Measurements from ENCODE around the gene LDLR. TPM values are rescaled to one million over a fixed set of nuclear protein-coding genes. Genes with fewer than 3 reads are reported as not detected.
"Not testable (repeated sequence)": the region's sequence is repeated elsewhere in the genome, so short reads cannot be mapped to it uniquely, and the experiment has no call there.

Gene LDLR
- total RNA-seq, 4 donors from 2014 or later, result 26.4 to 275 (median 109) TPM

GRCh38 chr19:11159598-11160439 is 70.6 kb downstream of the LDLR start:
- no peaks in the 10 kb centered on the region for H3K9me3 ChIP-seq
- intact Hi-C loops (cut with DNase I; ENCODE audit: low total_unique reads), result no loop called here
- H3K4me3 ChIP-seq, result no peak overlapping the region
- no peaks in the 10 kb centered on the region for H3K36me3 ChIP-seq
- no peaks in the 10 kb centered on the region for H3K27me3 ChIP-seq
- in situ Hi-C loops (cut with MboI; ENCODE audit: low pct_ligation_motif_present in 1 of 4, low pct_unique_long_range_greater_than_20kb in 1 of 4, low sequenced_read_pairs in 3 of 4), result no loop called here
- peaks cover 22 to 49% (median 26%) of the 10 kb centered on the region in 4 donors for H3K4me1 ChIP-seq
- 39 to 50% methylated on average over 11 to 16 of the region's 16 CpGs for WGBS, 2 donors (ENCODE audit: low coverage in 1 of 2)
- H3K27ac ChIP-seq, result peak overlapping the region; percentile 70 to 89 (median 79)
- no peak for DNase-seq
- peak; percentile 29 to 51 (median 42) for TF ChIP-seq POLR2AphosphoS5 (IDR thresholded peaks at IDR 0.05)
- TF ChIP-seq CTCF (IDR thresholded peaks at IDR 0.05), result no peak

GRCh38 chr19:11160440-11160768 is 71.1 kb downstream of the LDLR start:
- H3K4me3 ChIP-seq; intact Hi-C loops (cut with DNase I; ENCODE audit: low total_unique reads); H3K36me3 ChIP-seq; H3K9me3 ChIP-seq; H3K27me3 ChIP-seq; DNase-seq; in situ Hi-C loops (cut with MboI; ENCODE audit: low pct_ligation_motif_present in 1 of 4, low pct_unique_long_range_greater_than_20kb in 1 of 4, low sequenced_read_pairs in 3 of 4): not testable (repeated sequence)
- Histone ChIP-seq H3K27ac (peak overlapping the region; percentile 70 to 89 (median 79)), H3K4me1 (peaks cover 19 to 48% (median 24%) of the 10 kb centered on the region in 4 donors)
- WGBS, 2 donors (ENCODE audit: low coverage in 1 of 2), result 95% methylated on average over 2 of the region's 2 CpGs; no CpG with 5 or more reads in 1 of the 2 donors

- H3K9me3 ChIP-seq, result no peaks in the 10 kb centered on the region
- H3K4me3 ChIP-seq, result no peak overlapping the region
- intact Hi-C loops (cut with DNase I; ENCODE audit: low total_unique reads), result no loop called here
- H3K4me1 ChIP-seq, result peaks cover 23 to 47% (median 26%) of the 10 kb centered on the region in 4 donors
- WGBS, 2 donors (ENCODE audit: low coverage in 1 of 2), result 71 to 79% methylated on average over 9 to 11 of the region's 11 CpGs
- peaks cover 0 to 5% (median 2%) of the 10 kb centered on the region in 4 donors for H3K36me3 ChIP-seq
- in situ Hi-C loops (cut with MboI; ENCODE audit: low pct_ligation_motif_present in 1 of 4, low pct_unique_long_range_greater_than_20kb in 1 of 4, low sequenced_read_pairs in 3 of 4), result no loop called here
- peak overlapping the region; percentile 87 to 96 (median 91) for H3K27ac ChIP-seq
- TF ChIP-seq CTCF (IDR thresholded peaks at IDR 0.05) (no peak), POLR2AphosphoS5 (IDR thresholded peaks at IDR 0.05) (no peak), POLR2A (IDR thresholded peaks at IDR 0.05) (no peak), EP300 (IDR thresholded peaks at IDR 0.05; ENCODE audit: low read depth) (no peak)
- H3K27me3 ChIP-seq, result no peaks in the 10 kb centered on the region
- no peak for DNase-seq
Measured at GRCh38 chr19:11164296-11164695, 75.0 kb downstream of the LDLR start.

- TF ChIP-seq POLR2AphosphoS5 (IDR thresholded peaks at IDR 0.05) (peak in 2 of 3 donors; percentile 60 to 78), EP300 (IDR thresholded peaks at IDR 0.05; ENCODE audit: low read depth) (no peak), CTCF (IDR thresholded peaks at IDR 0.05) (no peak), POLR2A (IDR thresholded peaks at IDR 0.05) (no peak)
- Histone ChIP-seq H3K27ac (peak overlapping the region; percentile 87 to 96 (median 91)), H3K9me3 (no peaks in the 10 kb centered on the region), H3K4me3 (no peak overlapping the region), H3K36me3 (peaks cover 0 to 5% (median 4%) of the 10 kb centered on the region in 4 donors), H3K4me1 (peaks cover 25 to 41% (median 26%) of the 10 kb centered on the region in 4 donors), H3K27me3 (no peaks in the 10 kb centered on the region)
- DNase-seq, result peak; percentile 70
- WGBS, 2 donors (ENCODE audit: low coverage in 1 of 2), result 48 to 76% methylated on average over 5 to 17 of the region's 17 CpGs
- intact Hi-C loops (cut with DNase I; ENCODE audit: low total_unique reads), result loop anchor here (5.0 kb wide), 1 partner anchor 1387 kb away; the partner anchor contains the start of gene ZNF564
- in situ Hi-C loops (cut with MboI; ENCODE audit: low pct_ligation_motif_present in 1 of 4, low pct_unique_long_range_greater_than_20kb in 1 of 4, low sequenced_read_pairs in 3 of 4), result no loop called here
Measured at GRCh38 chr19:11164879-11165406, 75.7 kb downstream of the LDLR start.

Measured in transverse colon (tissue), 4 donors.